Measurements from ENCODE around the gene MYO15A.

DNA sequence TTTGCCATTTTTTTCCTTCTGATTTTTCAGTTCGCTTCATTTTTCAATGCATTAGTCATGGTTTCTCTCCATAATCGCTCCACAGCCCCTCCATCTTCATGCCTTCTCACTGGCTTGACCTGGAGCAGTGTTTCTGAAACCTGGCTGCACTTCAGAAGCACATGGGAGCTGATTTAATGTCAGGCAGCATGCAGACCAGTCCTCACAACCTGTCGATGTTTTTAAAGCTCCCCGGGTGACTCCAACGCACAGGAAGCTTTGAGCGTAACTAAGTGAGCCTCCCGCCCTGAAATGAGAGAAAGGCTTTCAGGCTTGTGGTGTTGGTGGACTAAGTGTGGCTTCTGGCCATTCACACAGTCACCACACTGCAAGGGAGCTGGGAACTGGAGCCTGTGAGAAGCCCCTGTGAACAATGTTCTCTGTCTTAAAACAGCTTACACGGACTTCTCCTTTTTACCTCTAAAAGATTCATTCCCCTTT is 37.7 kb upstream of the MYO15A start:
- TF ChIP-seq, protein P1, sequence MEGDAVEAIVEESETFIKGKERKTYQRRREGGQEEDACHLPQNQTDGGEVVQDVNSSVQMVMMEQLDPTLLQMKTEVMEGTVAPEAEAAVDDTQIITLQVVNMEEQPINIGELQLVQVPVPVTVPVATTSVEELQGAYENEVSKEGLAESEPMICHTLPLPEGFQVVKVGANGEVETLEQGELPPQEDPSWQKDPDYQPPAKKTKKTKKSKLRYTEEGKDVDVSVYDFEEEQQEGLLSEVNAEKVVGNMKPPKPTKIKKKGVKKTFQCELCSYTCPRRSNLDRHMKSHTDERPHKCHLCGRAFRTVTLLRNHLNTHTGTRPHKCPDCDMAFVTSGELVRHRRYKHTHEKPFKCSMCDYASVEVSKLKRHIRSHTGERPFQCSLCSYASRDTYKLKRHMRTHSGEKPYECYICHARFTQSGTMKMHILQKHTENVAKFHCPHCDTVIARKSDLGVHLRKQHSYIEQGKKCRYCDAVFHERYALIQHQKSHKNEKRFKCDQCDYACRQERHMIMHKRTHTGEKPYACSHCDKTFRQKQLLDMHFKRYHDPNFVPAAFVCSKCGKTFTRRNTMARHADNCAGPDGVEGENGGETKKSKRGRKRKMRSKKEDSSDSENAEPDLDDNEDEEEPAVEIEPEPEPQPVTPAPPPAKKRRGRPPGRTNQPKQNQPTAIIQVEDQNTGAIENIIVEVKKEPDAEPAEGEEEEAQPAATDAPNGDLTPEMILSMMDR (conservative IDR thresholded peaks at IDR 0.05; ENCODE audit: low read length), result no peak
- no peak for TF ChIP-seq EZH2phosphoT487 (IDR thresholded peaks at IDR 0.05; ENCODE audit: borderline replicate concordance)

All from Loucy (cell line).